ENCODE results near the gene DUOX1. TPM values are rescaled to one million over a fixed set of nuclear protein-coding genes. Genes with fewer than 3 reads are reported as not detected.

DUOX1 gene
- total and polyA plus RNA-seq, 12 donors, result 0.14 to 0.99 (median 0.61) TPM; not detected in 1

GRCh38 chr15:45203182-45203581 is 73.4 kb downstream of the DUOX1 start:
- Histone ChIP-seq H3K4me1 (peaks cover 0 to 40% (median 14%) of the 10 kb centered on the region in 9 donors), H3K27me3 (no peaks in the 10 kb centered on the region), H3K9me3 (no peaks in the 10 kb centered on the region), H3K36me3 (no peaks in the 10 kb centered on the region), H3K27ac (peak overlapping the region in 7 of 10 donors; percentile 0 to 51 (median 37)), H3K4me3 (no peak overlapping the region)
- TF ChIP-seq CTCF (IDR thresholded peaks at IDR 0.05), result no peak
- ATAC-seq, result no peak
- no peak for DNase-seq
- intact Hi-C loops (cut with DNase I), result loop anchor here in 6 of 10 donors (5.0 kb wide), 3 partner anchors 36 to 254 kb away; a partner anchor contains a TSS
- WGBS, 2 donors, result 29 to 41% methylated on average over 4 of the region's 4 CpGs

DNA sequence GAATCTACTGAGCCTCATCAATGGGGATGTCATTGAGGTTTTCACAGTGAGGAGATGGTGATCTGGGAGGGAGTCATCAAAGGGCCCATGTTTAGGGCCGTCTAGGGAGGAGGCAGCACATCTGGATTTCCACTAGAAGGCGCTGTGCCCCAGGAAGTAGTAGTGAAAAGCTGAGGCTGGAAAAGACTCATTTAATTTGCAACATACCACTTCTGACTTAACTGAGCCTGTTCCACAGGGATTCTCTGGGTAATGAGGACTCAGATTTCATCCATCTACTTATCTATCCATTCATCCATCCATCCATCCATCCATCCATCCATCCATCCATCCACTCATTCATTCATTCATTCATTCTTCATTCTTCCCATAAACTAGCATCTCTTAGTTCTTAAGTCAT is 75.4 kb downstream of the DUOX1 start:
- TF ChIP-seq CTCF (IDR thresholded peaks at IDR 0.05), result peak; percentile 56 to 82 (median 74)
- Histone ChIP-seq H3K36me3 (no peaks in the 10 kb centered on the region), H3K27me3 (no peaks in the 10 kb centered on the region), H3K27ac (peak overlapping the region in 1 of 10 donors; percentile 45), H3K4me1 (peaks cover 0 to 28% (median 14%) of the 10 kb centered on the region in 9 donors), H3K4me3 (no peak overlapping the region), H3K9me3 (no peaks in the 10 kb centered on the region)
- DNase-seq (peak in 1 of 2 donors; percentile 57), ATAC-seq (no peak)
- intact Hi-C loops (cut with DNase I), result loop anchor here in 2 of 10 donors (5.0 kb wide), 1 partner anchor 67 kb away; no protein-coding TSS in a partner anchor
- WGBS, 2 donors, result 0 to 4% methylated on average over 2 of the region's 2 CpGs

- H3K36me3 ChIP-seq, result no peaks in the 10 kb centered on the region
- no peak for TF ChIP-seq CTCF (IDR thresholded peaks at IDR 0.05)
- ATAC-seq (no peak), DNase-seq (no peak)
- H3K27ac ChIP-seq, result no peak overlapping the region
- intact Hi-C loops (cut with DNase I), result loop anchor here in 2 of 10 donors (5.0 kb wide), 2 partner anchors 55 to 60 kb away; no protein-coding TSS in a partner anchor
- 76 to 84% methylated on average over 1 of the region's 1 CpG for WGBS, 2 donors
- H3K27me3 ChIP-seq, result peaks cover 0 to 4% (median 0%) of the 10 kb centered on the region in 7 donors
- H3K4me3 ChIP-seq, result no peak overlapping the region
- no peaks in the 10 kb centered on the region for H3K4me1 ChIP-seq
- no peaks in the 10 kb centered on the region for H3K9me3 ChIP-seq
Measured at GRCh38 chr15:45212493-45212892, 82.7 kb downstream of the DUOX1 start.

Other genes with a start within 250 kb of the DUOX1 start
- gene TERB2, start 173.3 kb upstream of the DUOX1 start, total RNA-seq, result not detected
- not detected for gene TERB2, start 173.3 kb upstream of the DUOX1 start, polyA plus RNA-seq
- 10 to 100 TPM in 8 of 10 donors, 1 to 10 TPM in 2; 8.3 to 15.2 (median 11.8) TPM for gene SORD, start 106.8 kb upstream of the DUOX1 start, total RNA-seq
- gene SORD, start 106.8 kb upstream of the DUOX1 start, polyA plus RNA-seq, result 1 to 10 TPM; 2.2 to 3.2 TPM
- gene DUOX2, start 15.8 kb upstream of the DUOX1 start, total RNA-seq, result under 1 TPM in 9 of 10 donors, not detected in 1; 0.05 to 0.49 (median 0.15) TPM
- under 1 TPM; 0.03 to 0.73 TPM for gene DUOX2, start 15.8 kb upstream of the DUOX1 start, polyA plus RNA-seq
- gene DUOXA2, start 15.7 kb upstream of the DUOX1 start, total RNA-seq, result not detected
- not detected for gene DUOXA2, start 15.7 kb upstream of the DUOX1 start, polyA plus RNA-seq
- 1 to 10 TPM in 1 of 10 donors, under 1 TPM in 8, not detected in 1; 0.11 to 1.3 (median 0.47) TPM for gene DUOXA1, start 115 bp upstream of the DUOX1 start, total RNA-seq
- gene DUOXA1, start 115 bp upstream of the DUOX1 start, polyA plus RNA-seq, result 1 to 10 TPM in 1 of 2 donors, under 1 TPM in 1; 0.16 to 1.3 TPM
- gene SHF, start 58.0 kb downstream of the DUOX1 start, total RNA-seq, result 1 to 10 TPM; 3.6 to 8.4 (median 5.6) TPM
- gene SHF, start 58.0 kb downstream of the DUOX1 start, polyA plus RNA-seq, result 1 to 10 TPM; 2.4 to 5.8 TPM
- not detected for gene SLC28A2, start 122.2 kb downstream of the DUOX1 start, total RNA-seq
- gene SLC28A2, start 122.2 kb downstream of the DUOX1 start, polyA plus RNA-seq, result not detected
- 10 to 100 TPM in 9 of 10 donors, 1 to 10 TPM in 1; 9.6 to 97.8 (median 30.8) TPM for gene GATM, start 248.6 kb downstream of the DUOX1 start, total RNA-seq
- gene GATM, start 248.6 kb downstream of the DUOX1 start, polyA plus RNA-seq, result 1 to 10 TPM; 4.7 to 8.6 TPM